Measurements from ENCODE around the gene DCTN3.

The DCTN3 gene

DNA sequence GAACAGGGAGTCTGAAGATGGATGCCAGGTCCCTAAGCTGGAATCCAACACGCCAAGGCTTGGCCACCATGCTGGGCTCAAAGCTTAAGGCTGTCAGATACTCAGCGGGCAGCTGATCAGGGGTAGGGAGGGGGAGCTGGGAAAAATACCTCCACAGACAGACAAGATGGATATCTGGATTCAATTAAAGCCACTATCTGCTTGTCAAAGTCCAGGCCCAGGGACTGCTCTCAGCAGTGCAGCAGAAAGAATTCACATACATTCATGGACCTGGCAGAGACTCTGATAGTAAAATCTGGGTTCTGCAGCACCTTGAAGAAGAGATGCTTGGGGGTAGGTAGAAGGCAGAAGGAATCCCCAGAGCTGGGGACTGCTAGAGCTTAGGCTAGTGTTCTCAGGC, 5.2 kb downstream of the DCTN3 start:
- no peak for DNase-seq

DNA sequence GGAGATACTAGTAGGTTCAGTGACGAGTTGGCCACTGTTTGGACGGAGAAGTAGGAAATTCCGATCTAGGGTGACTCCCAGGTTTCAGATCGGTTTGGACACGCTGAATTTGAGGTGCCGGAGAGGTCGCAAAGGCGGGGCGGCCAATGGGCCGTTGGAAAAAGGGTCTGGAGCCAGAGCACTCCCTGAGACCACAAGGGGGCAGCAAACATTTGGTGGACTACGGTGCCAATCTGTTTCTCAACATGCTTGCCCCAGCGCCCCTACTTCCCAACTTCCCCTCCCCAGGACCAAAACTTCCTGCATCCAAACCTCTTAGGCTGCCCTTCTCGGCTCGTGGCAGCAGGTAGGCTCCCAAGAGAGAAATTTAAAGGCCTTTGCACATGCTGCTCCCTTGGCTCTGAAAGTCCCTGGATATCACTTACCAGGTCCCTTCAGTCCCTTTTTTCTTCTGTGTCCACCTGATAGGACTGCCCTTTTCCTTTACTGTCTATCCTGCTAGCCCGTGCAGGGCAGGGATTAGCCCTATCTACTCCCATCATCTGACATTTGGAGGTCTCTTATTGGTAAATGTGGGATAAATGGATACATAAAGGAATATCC, 7.4 kb downstream of the DCTN3 start:
- DNase-seq: peak; percentile 72

DNA sequence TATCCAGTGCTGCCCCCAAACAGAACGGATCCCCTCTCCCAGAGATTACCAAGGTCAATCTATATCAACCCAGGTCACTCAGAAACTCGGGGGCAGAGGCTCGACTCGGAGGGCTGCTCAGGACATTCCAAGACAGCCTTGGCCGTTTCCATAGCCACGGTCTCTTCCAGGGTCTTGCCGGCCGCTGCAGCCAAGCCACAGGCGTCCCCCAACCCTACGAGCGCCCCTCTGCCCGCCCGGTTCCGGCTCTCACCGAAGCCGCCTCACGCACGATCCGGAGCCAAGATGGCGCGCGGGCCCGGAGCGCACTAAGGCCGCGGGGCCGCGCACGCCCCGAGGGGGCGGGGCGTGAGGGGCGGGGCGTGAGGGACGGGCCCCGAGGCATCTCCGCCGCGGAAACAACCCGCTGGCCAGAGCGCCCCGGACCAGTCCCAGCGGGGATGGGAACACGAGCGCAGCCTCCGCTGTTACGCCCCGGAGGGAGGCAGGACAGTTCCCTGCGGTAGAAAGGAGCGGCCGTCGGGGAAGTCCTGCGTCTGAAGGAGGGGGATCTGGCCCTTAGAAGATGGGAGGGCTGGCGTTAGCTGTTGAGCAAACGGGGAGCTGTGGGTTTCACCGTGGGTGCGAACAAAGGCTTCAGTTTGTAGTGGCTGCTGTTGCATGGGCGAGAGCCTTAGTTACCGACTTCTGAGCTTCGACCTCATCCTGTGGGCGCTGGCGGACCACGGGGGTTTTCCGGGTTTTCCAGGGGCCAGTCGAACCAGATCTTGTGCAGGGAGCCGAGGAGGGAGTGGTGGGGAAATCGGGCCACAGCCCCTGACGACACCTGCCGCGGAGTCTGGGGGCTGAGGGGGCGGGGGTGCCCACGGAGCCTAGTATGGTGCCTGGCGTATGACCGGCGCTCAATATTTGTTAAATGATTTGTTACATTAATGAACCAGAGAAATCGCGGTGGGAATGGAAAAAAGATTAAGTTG, 8.2 kb downstream of the DCTN3 start, which contains the start of gene RPP25L:
RPP25L (minus strand) TSS at position 287 of the 977 bp plus-strand sequence. CDS start 801 bp downstream, outside the sequence.
- DNase-seq: peak; percentile 91

DNA sequence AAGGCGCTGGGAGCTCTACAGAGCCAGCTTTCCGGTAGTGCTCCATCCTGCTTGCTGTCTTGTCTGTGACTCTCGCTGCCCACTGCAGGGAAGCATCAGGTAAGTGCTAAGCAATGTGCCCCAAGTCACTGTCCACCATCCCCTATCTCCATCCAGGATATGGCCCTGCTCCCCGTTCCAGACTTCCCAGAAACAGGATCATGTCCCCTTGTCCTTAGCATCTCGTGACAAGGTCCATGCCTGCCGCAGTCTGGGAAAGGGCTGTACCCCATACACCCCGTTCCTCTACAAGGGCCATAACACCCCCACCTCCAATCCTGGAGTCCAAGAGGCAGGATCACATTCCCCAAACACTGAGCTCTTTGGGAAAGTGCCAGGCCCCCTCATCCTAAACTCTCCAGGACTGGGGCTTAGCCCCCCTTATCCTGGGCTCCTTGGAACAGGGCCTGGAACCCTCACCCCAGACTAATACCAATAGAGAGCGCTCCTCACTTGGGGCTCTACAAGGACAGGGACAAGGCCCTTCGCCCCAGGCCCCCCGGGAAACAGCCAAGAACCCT, 9.0 kb downstream of the DCTN3 start:
- no peak for DNase-seq

DNA sequence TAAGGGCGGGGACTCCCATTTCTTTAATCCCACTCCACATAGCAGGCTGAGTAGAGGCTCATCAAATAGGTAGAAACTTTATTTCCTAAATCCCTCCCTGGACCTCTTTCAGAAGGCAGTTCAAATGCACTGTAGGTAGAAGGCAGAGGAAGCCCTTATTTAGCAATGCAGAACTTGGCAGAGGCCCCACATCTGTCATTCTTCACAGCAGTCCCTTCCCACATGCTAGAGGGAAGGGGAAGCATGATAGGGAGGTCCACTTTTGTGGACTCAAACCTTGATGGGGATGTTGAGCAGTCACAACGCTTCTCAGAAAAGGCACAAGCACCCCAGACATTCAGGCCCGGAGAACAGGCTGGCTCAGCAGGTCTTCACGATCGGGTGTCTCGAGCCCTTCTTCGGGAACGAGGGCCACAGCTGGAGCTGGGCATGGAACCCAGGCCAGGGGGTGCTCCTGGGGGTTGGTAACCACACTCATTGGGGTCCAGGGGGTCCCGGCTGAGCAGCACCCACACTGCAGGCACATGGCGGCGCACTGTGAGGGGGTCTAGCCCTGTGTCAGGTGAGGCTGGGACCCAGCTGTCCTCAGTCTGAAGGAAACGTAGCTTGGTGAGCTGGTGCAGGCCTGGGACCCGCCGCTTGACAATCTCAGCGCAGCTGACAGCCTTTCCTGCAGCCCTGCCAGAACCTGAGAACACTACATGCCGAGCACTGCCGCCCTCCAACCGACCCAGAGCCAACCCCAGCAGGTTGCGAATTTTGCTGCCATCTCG, 9.7 kb downstream of the DCTN3 start:
- DNase-seq: no peak

DNA sequence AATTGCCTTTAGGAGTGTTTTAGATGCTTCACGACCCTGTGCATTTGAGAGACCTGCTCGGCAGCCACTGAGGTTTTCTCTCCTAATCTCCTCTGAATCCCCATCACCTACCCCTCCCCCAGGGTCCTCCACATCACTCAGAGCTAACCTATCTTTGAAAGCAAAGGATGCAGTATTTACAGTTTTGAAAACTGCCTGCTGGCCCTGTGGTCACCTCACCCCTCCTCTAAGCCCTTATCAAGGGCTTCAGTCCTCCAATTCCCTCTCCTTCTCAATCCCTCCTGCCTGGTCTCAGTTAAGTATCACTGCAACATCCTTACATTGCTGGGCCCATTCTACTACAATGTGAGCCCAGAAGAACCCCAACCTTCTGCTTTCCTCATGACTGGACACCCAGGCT, 13.0 kb downstream of the DCTN3 start:
- no peak for DNase-seq

DNA sequence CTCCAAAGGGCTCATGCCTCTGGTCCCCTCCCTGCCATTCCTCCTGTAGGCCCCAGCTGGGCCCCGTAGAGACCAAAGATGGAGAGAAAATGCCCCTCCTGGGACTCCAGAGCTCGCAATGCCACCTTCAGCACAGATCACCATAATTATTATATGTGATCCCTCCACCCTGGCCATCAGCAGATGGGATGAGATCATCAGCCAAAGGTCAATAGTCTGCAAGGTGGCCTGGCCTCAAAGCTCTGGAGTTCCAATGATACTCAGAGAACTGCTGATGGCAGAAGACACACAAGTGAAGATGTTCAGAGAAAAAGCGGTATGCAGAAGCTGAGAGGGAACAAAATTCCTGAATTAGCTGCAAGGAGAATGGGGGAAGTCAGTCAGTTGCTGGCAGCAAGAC, 13.4 kb downstream of the DCTN3 start:
- DNase-seq: no peak

DNA sequence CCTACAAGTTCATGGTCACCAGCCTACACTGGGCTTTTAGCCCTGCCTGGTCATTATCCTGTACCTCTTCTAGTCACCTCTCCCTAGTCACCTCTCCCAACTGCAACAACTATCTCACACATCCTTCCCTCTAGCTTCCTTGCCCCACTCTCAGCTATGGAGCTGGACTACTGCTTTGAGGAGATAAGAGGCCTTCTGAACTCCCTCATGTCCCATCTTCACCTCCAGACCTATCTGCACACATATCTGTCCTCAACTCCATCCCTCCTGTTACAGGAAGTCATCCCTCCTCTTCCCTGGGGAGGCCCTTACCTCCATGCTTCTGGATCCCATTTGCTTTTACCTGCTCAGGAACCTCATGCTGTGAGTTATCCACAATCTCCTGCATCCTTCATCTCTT, 14.1 kb downstream of the DCTN3 start:
- DNase-seq: no peak

DNA sequence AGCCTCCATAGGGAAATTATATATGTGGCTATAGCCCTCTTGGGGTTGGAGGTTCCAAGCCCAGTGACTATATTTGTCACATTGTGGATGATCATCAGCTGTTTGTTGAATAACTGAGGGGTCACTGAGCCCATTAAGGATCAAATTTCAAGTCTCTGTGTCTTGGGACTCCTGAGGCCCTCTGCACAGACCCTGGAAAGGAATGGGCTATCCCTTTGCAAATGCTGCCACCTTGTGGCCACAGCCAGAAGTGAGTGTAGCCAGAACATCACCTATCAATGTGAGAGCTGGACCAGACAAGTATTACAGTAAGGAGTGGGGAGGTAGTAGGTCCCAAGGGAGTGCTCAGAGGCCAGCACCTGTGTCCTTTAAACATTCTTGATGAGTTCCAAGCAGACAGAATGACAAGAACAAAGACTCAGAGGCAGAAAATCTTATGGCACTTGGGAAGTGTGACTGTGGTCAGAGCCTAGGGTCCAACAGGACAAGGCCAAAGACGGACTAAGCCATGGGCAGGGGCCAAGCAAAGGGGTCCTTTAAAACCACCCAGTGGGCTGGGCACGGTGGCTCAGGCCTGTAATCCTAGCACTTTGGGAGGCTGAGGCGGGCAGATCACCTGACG, 16.6 kb downstream of the DCTN3 start:
- peak; percentile 79 for DNase-seq

DNA sequence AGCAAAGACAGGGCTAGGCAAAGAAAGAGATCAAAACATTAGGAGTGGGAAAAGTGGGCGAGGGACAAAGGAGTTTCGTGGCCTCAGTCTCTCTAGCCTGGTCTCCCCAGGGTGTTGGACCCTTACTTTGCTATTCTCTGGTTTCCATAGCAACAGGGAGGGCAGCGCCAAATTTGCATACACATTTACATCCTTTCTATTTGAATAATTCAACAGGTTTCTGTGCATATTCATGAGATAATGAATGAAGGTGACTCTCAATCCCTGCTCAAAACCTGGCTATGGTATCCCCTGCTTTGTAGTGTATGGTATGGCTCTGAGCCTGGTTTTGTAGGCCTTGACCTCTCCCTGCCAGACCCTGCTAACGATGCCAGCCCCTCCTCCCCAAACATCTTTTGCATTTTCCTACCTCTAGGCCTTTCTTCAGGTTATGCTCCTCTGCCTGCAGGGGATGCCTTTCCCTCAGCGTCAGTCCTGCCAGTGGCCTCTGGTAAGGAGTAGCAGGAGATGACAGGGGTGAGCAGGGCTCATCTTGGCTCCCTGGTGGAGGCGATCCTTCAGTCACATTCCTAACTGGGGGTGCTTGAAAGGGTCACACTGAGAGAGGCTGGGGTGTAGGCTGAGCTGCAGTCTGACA, 18.2 kb downstream of the DCTN3 start:
- no peak for DNase-seq

DNA sequence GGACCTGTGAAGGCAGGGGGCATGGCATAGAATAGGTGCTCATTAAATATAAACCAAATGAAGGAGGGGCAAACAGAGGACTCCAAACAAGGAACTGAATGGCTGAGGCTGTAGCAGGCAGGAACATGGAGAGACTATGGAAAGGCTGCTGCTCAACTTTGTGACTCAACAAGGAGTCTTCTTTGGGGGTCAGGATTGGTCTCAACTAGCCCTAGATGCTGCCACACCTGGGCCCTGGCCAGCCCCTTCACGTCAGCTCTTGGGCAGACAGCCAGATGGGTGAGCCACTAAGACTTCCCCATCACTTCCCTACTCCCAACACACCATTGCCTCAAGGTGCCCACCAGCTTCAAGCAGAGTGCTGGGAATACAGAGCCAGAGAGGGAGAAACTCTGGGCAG, 19.4 kb downstream of the DCTN3 start:
- DNase-seq: no peak

DNA sequence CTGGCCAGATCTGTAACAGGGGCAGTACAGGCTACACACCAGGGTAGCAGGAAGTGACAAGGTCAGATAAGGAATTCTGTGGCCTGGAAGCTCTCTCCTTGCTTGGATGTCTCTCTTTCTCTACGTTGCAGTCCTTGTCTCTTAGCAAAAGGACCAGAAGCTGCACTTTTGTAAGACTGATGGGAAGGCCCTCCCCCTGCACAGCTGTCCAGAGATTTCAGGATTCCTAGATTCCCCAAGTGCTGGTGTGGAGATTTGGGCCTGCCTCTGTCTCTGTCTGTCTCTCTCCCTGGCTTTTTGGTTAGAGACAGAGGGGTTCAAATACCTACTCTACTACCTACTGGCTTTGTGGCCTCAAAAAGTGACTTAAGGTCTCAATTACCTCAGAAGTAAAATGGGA, 20.7 kb downstream of the DCTN3 start:
- DNase-seq: no peak

DNA sequence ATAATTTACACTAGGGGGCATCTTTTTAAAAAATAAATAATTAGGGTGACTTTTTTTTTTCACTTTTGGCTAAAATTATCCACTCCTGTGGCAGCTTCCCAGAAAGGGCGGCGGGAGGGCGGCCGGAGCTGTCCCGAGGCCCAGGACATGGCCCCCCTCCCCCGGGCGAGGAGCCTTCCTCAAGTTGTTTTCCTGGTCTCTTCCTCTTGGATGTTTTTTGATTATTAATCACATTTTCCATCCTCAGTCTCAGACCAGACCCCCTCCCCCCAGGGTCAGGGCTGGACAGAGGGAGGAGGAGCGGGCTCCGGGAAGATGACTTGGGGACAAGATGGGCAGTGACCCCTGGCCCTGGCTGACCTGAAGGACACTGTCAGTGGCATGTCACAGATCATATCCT, 26.1 kb downstream of the DCTN3 start:
- no peak for DNase-seq

DNA sequence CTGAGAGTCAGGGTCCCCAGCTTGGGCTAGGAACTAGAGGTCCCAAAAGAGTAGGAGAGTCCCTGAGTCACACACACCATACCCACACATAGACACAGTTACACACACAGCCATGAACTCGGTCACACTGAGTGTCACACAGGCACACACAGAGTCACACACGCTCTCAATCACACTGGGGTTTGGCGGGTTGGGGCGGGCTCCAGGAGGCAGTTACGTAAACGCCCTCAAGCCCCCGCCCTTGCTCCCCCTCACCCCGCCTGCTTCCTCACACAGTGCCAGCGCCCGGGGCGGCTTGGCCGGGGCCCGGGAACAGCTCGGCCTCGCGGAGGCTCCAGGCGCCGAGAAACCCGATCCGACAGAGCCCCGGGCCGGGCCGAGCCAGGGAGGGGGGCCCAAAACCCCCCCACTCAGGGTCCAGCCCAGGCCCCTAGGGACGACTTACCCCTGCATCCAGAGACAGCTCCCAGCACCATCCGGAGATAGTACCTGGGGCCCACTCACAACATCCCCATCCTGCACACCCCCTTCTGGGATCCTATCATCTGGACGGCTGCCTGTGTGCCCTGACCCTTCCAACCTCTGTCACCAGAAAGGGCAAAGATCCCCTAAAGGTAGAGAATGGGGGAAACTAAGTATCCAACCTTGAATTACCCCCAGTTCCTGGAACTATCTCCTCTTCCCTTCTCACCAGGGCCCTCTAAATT, 27.2 kb downstream of the DCTN3 start:
- no peak for DNase-seq

DNA sequence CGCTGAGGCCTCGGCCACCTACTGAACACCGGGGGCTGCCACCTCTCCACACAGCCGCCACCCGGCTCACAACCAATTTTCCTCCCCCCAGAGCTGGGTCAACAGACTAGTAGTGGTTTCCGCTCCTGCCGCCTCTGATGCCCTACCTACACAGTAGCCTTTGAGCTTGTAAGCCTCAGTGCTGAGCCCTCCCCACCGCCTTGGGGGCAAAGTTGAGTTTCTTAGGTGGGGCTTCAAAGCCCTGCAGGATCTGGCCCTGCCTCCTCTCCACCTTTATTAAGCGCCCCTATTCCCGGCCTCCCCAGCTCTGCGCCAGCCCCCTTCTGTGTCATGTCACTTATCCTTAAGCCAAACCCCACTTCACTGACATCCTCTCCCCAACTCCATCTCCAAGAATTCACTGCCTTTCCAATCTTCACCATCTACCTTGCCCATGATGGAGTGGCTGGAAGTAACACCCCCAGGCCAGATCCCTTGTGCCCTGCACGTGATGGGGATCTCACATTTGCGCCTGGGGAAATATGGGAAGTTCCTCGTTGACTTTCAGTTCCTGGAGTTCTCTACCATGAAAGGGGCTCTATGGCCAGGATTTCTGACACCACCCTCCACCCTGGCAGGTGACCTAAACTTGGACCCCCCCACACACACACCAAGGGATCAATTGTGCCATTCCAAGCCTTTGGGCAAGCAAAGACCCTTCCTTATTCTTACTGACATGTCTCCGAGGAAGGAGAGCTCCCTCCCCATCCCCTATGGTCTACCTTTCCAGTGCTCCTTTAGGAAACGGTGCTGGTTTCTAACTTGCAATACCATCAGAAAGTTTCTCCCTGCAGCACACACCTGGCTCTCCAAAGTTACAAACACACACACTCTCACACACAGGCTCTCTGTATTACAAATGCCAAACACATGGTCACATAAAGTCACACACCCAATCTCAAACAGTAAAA, 28.1 kb downstream of the DCTN3 start:
- no peak for DNase-seq

DNA sequence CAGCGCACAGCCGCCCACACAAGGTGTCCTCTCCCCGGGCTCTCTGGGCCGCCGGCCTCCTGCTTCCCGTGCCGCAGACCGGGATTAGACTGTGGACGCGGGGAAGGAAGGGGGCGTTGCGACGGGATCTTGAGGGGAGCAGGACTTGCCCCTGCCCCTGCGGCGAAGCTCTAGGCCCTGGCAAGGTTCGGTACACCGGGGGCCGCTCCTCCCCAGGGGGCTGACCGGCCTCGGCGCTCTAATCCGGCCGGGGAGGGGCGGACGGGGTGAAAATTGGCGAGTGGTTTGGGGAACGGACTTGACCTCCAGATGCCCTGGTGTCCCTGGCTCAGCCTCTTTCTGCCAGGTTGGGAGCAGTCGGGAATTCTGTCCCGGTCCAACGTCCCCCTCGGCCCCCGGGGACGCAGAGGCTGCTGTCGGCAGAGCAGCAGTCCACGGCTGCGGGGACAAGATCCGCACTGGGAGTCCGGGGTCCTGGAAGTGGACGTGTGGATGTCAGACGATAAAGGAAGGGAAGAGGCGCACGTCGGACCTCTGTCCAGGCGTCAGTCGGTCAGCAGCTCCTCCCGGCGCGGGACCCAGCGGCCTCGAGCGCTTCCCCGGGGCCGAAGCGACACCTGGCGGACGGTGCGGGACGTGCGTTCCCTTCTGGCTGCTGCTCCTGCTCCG, 28.9 kb downstream of the DCTN3 start:
- peak; percentile 89 for DNase-seq

DNA sequence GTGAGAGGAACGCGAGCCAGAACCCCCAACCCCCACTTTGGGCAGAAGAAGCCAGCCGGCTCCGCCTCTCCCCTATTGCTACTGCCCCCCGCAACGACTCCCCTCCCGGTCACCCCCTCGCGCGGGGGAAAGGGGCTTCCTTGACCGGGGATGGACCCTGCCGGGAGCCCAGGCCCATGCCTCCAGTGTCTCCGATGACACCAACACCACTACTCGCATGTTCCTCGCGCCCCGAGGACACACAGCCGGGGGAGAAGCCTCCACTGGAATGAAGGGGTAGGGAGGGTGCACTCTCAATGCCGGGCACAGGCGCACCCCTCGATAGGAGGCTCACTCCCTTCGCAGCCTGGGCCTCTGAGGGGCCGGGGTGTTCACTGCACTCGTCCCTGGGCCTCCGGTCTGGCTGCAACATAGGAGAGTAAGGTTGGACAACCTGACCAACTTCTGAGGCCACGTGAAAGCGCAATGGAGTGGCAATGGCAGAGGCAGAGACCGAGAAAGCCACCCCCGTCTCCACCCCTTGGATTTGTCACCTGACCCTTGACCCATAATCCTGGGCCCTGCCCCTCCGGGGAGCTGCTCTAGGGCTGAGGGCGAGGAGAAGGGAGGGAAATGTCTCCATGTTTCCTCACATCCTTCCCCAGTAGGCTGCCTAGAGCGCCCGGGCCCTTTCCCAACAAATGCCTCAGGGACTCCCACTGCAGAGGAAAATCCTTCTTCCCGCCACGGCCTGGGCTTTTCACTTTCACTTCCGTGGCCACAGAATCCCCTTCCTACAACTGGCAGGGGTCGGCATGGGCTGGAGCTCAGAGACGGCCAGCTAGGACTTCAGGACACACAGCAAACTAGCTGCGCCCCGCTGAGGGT, 29.7 kb downstream of the DCTN3 start:
- DNase-seq: no peak

DNA sequence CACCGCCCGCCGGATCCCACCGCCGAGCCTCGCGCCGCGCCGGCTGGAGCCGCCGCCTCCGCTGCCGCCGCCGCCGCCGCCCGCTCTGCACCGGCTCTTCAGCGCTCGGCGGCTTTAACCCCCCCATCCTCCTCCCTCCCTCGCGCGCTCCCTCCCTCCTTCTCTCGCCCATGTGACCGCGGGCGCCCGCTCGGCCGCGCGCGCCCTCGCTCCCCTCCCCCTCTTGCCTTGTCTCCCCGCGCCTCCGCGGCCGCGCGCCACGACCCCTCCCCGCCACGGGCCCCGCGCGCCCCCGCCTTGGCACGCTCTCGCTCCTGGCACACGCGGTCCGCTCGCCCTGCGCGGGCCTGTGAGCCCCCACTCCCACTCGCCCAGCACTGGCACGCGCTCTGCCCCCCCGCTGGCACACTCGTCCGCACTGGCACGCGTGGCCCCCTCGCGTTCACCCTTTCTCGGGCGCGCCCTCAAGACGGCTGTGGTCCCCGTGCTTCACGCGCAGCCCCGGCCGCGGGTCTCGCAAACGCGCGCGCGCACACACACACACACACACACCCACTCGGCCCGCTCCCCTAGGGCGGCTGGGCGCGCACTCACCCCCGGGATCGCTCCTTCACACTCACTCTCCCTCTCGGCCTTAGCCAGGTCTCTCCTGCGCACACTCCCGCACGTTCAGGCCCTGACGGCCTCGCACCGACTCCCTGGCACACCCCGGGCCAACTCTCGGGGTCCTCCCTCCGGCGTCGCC, 30.5 kb downstream of the DCTN3 start, which contains the start of gene CNTFR:
CNTFR (minus strand) TSS at position 89 of the 745 bp plus-strand sequence. CDS start 20,743 bp downstream, outside the sequence.
- no peak for DNase-seq

All from activated CD4-positive, CD25-positive, alpha-beta regulatory T cell treated with anti-CD3 and anti-CD28 coated beads, Interleukin-2, amount 50 U/mL, for 72 hours (primary cell).